ENCODE data around the gene MAP2K3.
"Not testable (repeated sequence)": the region's sequence is repeated elsewhere in the genome, so short reads cannot be mapped to it uniquely, and the experiment has no call there.

Gene MAP2K3

GRCh38 chr17:21313761-21314160, 29.2 kb downstream of the MAP2K3 start:
- not testable (repeated sequence) for DNase-seq

GRCh38 chr17:21314261-21314664, 29.8 kb downstream of the MAP2K3 start:
- DNase-seq: peak in 1 of 2 donors; percentile 8

- not testable (repeated sequence) for DNase-seq
Measured at GRCh38 chr17:21314701-21315111, 30.2 kb downstream of the MAP2K3 start.

GRCh38 chr17:21315246-21316000, 30.9 kb downstream of the MAP2K3 start:
- peak in 1 of 2 donors; percentile 10 for DNase-seq

- DNase-seq: peak in 1 of 2 donors; percentile 9
Measured at GRCh38 chr17:21316212-21316886, 31.8 kb downstream of the MAP2K3 start.

GRCh38 chr17:21316887-21317500, 32.5 kb downstream of the MAP2K3 start:
- not testable (repeated sequence) for DNase-seq

- DNase-seq: peak in 1 of 2 donors; percentile 10
Measured at GRCh38 chr17:21317821-21318220, 33.3 kb downstream of the MAP2K3 start.

GRCh38 chr17:21318439-21318838, 33.9 kb downstream of the MAP2K3 start:
- DNase-seq: peak in 1 of 2 donors; percentile 7

- DNase-seq: not testable (repeated sequence)
Measured at GRCh38 chr17:21318856-21319255, 34.3 kb downstream of the MAP2K3 start.

GRCh38 chr17:21319256-21319655, 34.7 kb downstream of the MAP2K3 start:
- peak in 1 of 2 donors; percentile 5 for DNase-seq

GRCh38 chr17:21319686-21320375, 35.3 kb downstream of the MAP2K3 start:
- DNase-seq: peak in 1 of 2 donors; percentile 10

GRCh38 chr17:21320430-21320829, 35.9 kb downstream of the MAP2K3 start:
- DNase-seq: not testable (repeated sequence)

- DNase-seq: peak in 1 of 2 donors; percentile 9
Measured at GRCh38 chr17:21321061-21321460, 36.5 kb downstream of the MAP2K3 start.

GRCh38 chr17:21321744-21322191, 37.3 kb downstream of the MAP2K3 start:
- DNase-seq: not testable (repeated sequence)

- DNase-seq: not testable (repeated sequence)
Measured at GRCh38 chr17:21323257-21324111, 39.0 kb downstream of the MAP2K3 start.

GRCh38 chr17:21324741-21325140, 40.2 kb downstream of the MAP2K3 start:
- not testable (repeated sequence) for DNase-seq

- not testable (repeated sequence) for DNase-seq
Measured at GRCh38 chr17:21327921-21328320, 43.4 kb downstream of the MAP2K3 start.

GRCh38 chr17:21328778-21329177, 44.3 kb downstream of the MAP2K3 start:
- not testable (repeated sequence) for DNase-seq

- DNase-seq: no peak
Measured at GRCh38 chr17:21330436-21331160, 46.1 kb downstream of the MAP2K3 start.

- not testable (repeated sequence) for DNase-seq
Measured at GRCh38 chr17:21336541-21337294, 52.2 kb downstream of the MAP2K3 start.
